C4-2B (cell line): ENCODE measurements around the gene ZNRF1.

Experiments used
- H3K27ac ChIP-seq: fragments of 450-650 bp; 2 replicates; pipeline ENCODE4 v1.5.1; 2017
- CTCF ChIP-seq: fragments of 450-650 bp; conservative IDR thresholded peaks from 2 replicates; pipeline ENCODE4 v1.5.1; 2017; ENCODE audit warnings: mild to moderate bottlenecking
- ZFX ChIP-seq: fragments of 450-650 bp; IDR thresholded peaks from 2 replicates; pipeline ENCODE4 v1.6.1; 2017

Gene ZNRF1

GRCh38 chr16:75074304-75074793 lies 75.5 kb downstream of the ZNRF1 start:
- no peak for TF ChIP-seq CTCF
- no peak for TF ChIP-seq ZFX
- no peak overlapping the region for H3K27ac ChIP-seq

GRCh38 chr16:75074920-75075687 lies 76.3 kb downstream of the ZNRF1 start:
- TF ChIP-seq CTCF, result no peak
- no peak for TF ChIP-seq ZFX
- H3K27ac ChIP-seq, result no peak overlapping the region

DNA sequence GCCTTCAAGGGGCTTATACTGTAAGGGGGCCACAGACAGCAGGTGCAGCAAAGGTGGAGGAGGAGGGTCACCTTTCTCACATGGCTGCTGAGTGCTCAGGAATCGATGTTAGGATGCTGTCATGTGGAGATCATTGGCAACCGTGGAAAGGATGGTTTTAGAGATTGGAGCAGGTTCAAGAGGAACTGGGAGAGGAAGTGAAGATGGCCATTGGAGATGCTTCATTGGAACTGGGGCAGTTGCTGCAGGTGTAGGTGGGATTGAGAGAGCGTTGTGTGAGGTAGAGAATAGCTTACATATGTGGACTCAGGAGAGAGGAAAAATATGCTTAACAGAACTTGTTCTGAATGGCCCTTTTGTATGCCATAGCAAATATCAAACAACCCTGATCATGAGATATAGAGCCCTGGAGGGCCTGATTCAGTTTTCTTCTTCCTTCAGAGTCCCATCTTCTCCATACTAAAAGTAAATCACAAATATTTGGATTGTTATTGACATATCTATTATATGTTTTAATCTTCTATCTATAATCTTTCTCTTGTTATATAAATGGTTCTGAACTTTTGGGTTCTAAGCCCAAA lies 77.0 kb downstream of the ZNRF1 start:
- no peak overlapping the region for H3K27ac ChIP-seq
- TF ChIP-seq CTCF (no peak), ZFX (no peak)

DNA sequence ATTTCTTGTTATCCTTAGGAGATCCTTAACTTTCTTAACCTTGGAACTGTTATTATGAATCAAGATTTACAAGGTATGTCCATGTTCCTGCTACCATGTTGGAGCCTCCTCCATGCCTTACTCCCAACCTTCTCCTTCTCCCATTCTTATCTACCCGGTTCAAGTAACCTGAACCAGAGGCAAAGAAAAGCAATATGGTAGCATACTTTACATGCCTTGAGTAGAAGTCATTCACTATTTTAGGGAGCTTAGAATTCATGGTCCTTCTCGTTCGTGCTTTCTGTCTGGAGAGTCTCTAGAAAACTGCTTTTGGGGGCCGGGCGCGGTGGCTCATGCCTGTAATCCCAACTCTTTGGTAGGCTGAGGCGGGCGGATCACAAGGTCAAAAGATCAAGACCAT lies 80.1 kb downstream of the ZNRF1 start:
- no peak for TF ChIP-seq ZFX
- TF ChIP-seq CTCF, result no peak
- no peak overlapping the region for H3K27ac ChIP-seq

DNA sequence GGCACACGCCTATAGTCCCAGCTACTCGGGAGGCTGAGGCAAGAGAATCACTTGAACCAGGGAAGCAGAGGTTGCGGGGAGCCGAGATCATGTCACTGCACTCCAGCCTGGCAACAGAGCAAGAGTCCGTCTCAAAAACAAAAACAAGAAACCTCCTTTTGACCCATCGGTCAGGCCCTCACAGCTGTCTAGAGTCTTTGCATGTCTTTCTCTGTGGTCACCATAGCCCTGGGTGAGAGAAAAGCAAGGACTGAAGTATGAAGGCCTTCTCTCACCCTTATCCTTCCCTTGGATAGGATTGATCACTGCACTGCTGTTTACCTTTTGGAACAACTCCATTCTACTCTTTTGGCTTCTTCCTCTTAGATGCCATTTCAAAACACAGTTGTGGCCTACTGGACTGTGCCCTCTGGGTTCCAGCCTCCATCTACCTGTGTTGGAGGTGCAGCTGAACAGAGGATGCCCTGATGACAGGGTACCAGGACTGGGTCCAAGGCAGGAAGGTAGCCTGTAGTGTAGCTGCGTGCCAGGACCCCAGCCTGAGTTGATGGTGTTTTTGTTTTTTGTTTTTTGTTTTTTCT lies 80.6 kb downstream of the ZNRF1 start:
- peak overlapping the region; percentile 76; the same call in 1 of the 2 replicates for H3K27ac ChIP-seq
- TF ChIP-seq ZFX, result no peak
- no peak for TF ChIP-seq CTCF

- no peak for TF ChIP-seq ZFX
- TF ChIP-seq CTCF, result no peak
- H3K27ac ChIP-seq, result peak overlapping the region; percentile 76
Measured at GRCh38 chr16:75080205-75081029, 81.6 kb downstream of the ZNRF1 start.
